ENCODE data around the gene UTF1. TPM values are rescaled to one million over a fixed set of nuclear protein-coding genes. Genes with fewer than 3 reads are reported as not detected.
A peak's percentile ranks its signal among the peaks of the same experiment; 100 is the strongest.

Gene UTF1
- total and polyA plus RNA-seq, 9 of the 15 experiments (the other 6 are each of a cell fraction or from before 2014, with no cell fraction given): 0.35 to 0.46 TPM; not detected in 7

GRCh38 chr10:133277277-133277992 lies 47.4 kb downstream of the UTF1 start (continued):
- TF ChIP-seq MGA (IDR thresholded peaks at IDR 0.05) (no peak), POLR2G (IDR thresholded peaks at IDR 0.05; ENCODE audit: low read depth, low read length) (peak; percentile 53; the same call in 1 of the 2 replicates), ZNF740 (CRISPR knock-in tag; IDR thresholded peaks at IDR 0.05) (0 out of 2 replicates have a peak, but pooled peaks have one; percentile 55), ZNF740 (tag; IDR thresholded peaks at IDR 0.05) (no peak), NR2C1 (IDR thresholded peaks at IDR 0.05) (peak; percentile 37; the same call in 1 of the 2 replicates), NR2C1 (tag; IDR thresholded peaks at IDR 0.05) (peak; percentile 60)

Measured in K562 (cell line).